Right atrium auricular region (tissue), 2 donors: Measurements from ENCODE around the gene GRAMD1A. TPM values are rescaled to one million over a fixed set of nuclear protein-coding genes. Genes with fewer than 3 reads are reported as not detected.

Source experiments
- DNase-seq: peaks from one replicate; pipeline ENCODE4 v3.0.0-alpha.2; 2019; ENCODE audit warnings: low spot score
- H3K27ac ChIP-seq, 2 donors: fragments of 200-600 bp; sonication (generic); 1 replicate in 1 of 2; 2 replicates in 1 of 2; pipeline ENCODE4 v1.5.1; 2016 to 2019
- H3K27me3 ChIP-seq, 2 donors: fragments of 200-600 bp; sonication (generic); one replicate each; pipeline versions ENCODE4 v1.5.1 to v1.6.0; 2017 to 2019
- H3K36me3 ChIP-seq: fragments of 200-600 bp; sonication (generic); one replicate; pipeline ENCODE4 v1.5.1; 2016
- H3K4me1 ChIP-seq, 2 donors: fragments of 200-600 bp; sonication (generic); one replicate each; pipeline versions ENCODE4 v1.5.1 to v1.6.0; 2017 to 2019
- H3K4me3 ChIP-seq, 2 donors: fragments of 200-600 bp; sonication (generic); 1 replicate in 1 of 2; 2 replicates in 1 of 2; pipeline ENCODE4 v1.5.1; 2017 to 2019; ENCODE audit warnings: mild to moderate bottlenecking in 1 of 2, moderate library complexity in 1 of 2
- H3K9me3 ChIP-seq, 2 donors: fragments of 200-600 bp; sonication (generic); one replicate each; pipeline ENCODE4 v1.5.1; 2019
- CTCF ChIP-seq, 2 donors: fragments of 200-600 bp; sonication (generic); IDR thresholded peaks; one replicate each; pipeline ENCODE4 v1.5.1; 2019; ENCODE audit warnings: antibody characterized with exemption in 2 of 2
- total RNA-seq, 2 donors: library from RNA; depleted of rRNA; stranded (reverse); fragments of >200 nt; gene quantifications; one replicate each; pipeline ENCODE4 v1.1.0, GENCODE V29; 2016

GRAMD1A gene
- total RNA-seq, 2 donors from 2014 or later: 29.6 to 37.7 TPM

- no peak overlapping the region for H3K4me3 ChIP-seq
- H3K36me3 ChIP-seq: peaks cover 98% of the 10 kb centered on the region
Measured at GRCh38 chr19:35019144-35019543, 19.0 kb downstream of the GRAMD1A start.

GRCh38 chr19:35021016-35021415 lies 20.9 kb downstream of the GRAMD1A start:
- DNase-seq: no peak

More at GRCh38 chr19:35019144-35019543, 19.0 kb downstream of the GRAMD1A start:
- no peak for DNase-seq
- Histone ChIP-seq H3K27me3 (no peaks in the 10 kb centered on the region), H3K27ac (no peak overlapping the region), H3K9me3 (no peaks in the 10 kb centered on the region), H3K4me1 (no peaks in the 10 kb centered on the region)
- TF ChIP-seq CTCF (IDR thresholded peaks at IDR 0.05): no peak

GRCh38 chr19:35021596-35021995 lies 21.5 kb downstream of the GRAMD1A start:
- no peak for DNase-seq
- Histone ChIP-seq H3K9me3 (no peaks in the 10 kb centered on the region), H3K4me3 (no peak overlapping the region), H3K27me3 (no peaks in the 10 kb centered on the region), H3K4me1 (no peaks in the 10 kb centered on the region), H3K27ac (no peak overlapping the region), H3K36me3 (peaks cover 94% of the 10 kb centered on the region)
- TF ChIP-seq CTCF (IDR thresholded peaks at IDR 0.05): no peak

More at GRCh38 chr19:35021016-35021415, 20.9 kb downstream of the GRAMD1A start:
- no peak for TF ChIP-seq CTCF (IDR thresholded peaks at IDR 0.05)
- Histone ChIP-seq H3K36me3 (peaks cover 96% of the 10 kb centered on the region), H3K27ac (no peak overlapping the region), H3K27me3 (no peaks in the 10 kb centered on the region), H3K4me3 (no peak overlapping the region), H3K4me1 (no peaks in the 10 kb centered on the region), H3K9me3 (no peaks in the 10 kb centered on the region)

- Histone ChIP-seq H3K9me3 (no peaks in the 10 kb centered on the region), H3K4me1 (no peaks in the 10 kb centered on the region), H3K4me3 (no peak overlapping the region), H3K36me3 (peaks cover 88% of the 10 kb centered on the region), H3K27ac (no peak overlapping the region), H3K27me3 (no peaks in the 10 kb centered on the region)
- no peak for DNase-seq
- no peak for TF ChIP-seq CTCF (IDR thresholded peaks at IDR 0.05)
Measured at GRCh38 chr19:35022460-35022859, 22.3 kb downstream of the GRAMD1A start.

GRCh38 chr19:35023428-35023827 lies 23.3 kb downstream of the GRAMD1A start:
- no peak for TF ChIP-seq CTCF (IDR thresholded peaks at IDR 0.05)

GRCh38 chr19:35024095-35024494 lies 24.0 kb downstream of the GRAMD1A start:
- H3K9me3 ChIP-seq: no peaks in the 10 kb centered on the region
- H3K36me3 ChIP-seq: peaks cover 76% of the 10 kb centered on the region
- no peak overlapping the region for H3K4me3 ChIP-seq
- H3K27ac ChIP-seq: no peak overlapping the region
- DNase-seq: no peak
- no peaks in the 10 kb centered on the region for H3K4me1 ChIP-seq
- no peak for TF ChIP-seq CTCF (IDR thresholded peaks at IDR 0.05)
- no peaks in the 10 kb centered on the region for H3K27me3 ChIP-seq

More at GRCh38 chr19:35023428-35023827, 23.3 kb downstream of the GRAMD1A start:
- DNase-seq: no peak
- H3K27ac ChIP-seq: no peak overlapping the region
- no peaks in the 10 kb centered on the region for H3K4me1 ChIP-seq
- H3K36me3 ChIP-seq: peaks cover 83% of the 10 kb centered on the region
- H3K9me3 ChIP-seq: no peaks in the 10 kb centered on the region
- no peak overlapping the region for H3K4me3 ChIP-seq
- no peaks in the 10 kb centered on the region for H3K27me3 ChIP-seq
